ACC112 (cell line): ENCODE measurements around the gene SLC28A1.

Experiments used
- H2AFZ ChIP-seq: fragments of 200-600 bp; sonication (generic); one replicate; pipeline ENCODE4 v1.6.0; 2017; ENCODE audit warnings: antibody characterized with exemption, low read length; ENCODE audit not compliant: unreplicated experiment
- H3K27ac ChIP-seq: fragments of 200-600 bp; sonication (generic); 2 replicates; pipeline ENCODE4 v1.5.1; 2014; ENCODE audit warnings: low read depth, mild to moderate bottlenecking, antibody characterized with exemption, low read length, moderate library complexity
- H3K27me3 ChIP-seq: fragments of 200-600 bp; sonication (generic); 2 replicates; pipeline ENCODE4 v1.6.1; 2014; ENCODE audit warnings: mild to moderate bottlenecking, antibody characterized with exemption, low read length, moderate library complexity, mixed read lengths; ENCODE audit not compliant: insufficient read depth
- H3K36me3 ChIP-seq: fragments of 200-600 bp; sonication (generic); 2 replicates; pipeline ENCODE4 v1.6.1; 2016; ENCODE audit warnings: mild to moderate bottlenecking, antibody characterized with exemption, low read length, moderate library complexity, mixed read lengths; ENCODE audit not compliant: insufficient read depth
- H3K4me1 ChIP-seq: fragments of 200-600 bp; sonication (generic); one replicate; pipeline ENCODE4 v1.6.1; 2016; ENCODE audit warnings: low read length, mixed read lengths; ENCODE audit not compliant: insufficient read depth, unreplicated experiment, control insufficient read depth
- H3K4me3 ChIP-seq: fragments of 200-600 bp; sonication (generic); 2 replicates; pipeline ENCODE4 v1.5.1; 2014; ENCODE audit warnings: mild to moderate bottlenecking, low read depth, low read length
- H3K79me2 ChIP-seq: fragments of 200-600 bp; sonication (generic); one replicate; pipeline ENCODE4 v1.6.0; 2016; ENCODE audit warnings: low read length; ENCODE audit not compliant: control insufficient read depth, unreplicated experiment, insufficient read depth

The SLC28A1 gene

DNA sequence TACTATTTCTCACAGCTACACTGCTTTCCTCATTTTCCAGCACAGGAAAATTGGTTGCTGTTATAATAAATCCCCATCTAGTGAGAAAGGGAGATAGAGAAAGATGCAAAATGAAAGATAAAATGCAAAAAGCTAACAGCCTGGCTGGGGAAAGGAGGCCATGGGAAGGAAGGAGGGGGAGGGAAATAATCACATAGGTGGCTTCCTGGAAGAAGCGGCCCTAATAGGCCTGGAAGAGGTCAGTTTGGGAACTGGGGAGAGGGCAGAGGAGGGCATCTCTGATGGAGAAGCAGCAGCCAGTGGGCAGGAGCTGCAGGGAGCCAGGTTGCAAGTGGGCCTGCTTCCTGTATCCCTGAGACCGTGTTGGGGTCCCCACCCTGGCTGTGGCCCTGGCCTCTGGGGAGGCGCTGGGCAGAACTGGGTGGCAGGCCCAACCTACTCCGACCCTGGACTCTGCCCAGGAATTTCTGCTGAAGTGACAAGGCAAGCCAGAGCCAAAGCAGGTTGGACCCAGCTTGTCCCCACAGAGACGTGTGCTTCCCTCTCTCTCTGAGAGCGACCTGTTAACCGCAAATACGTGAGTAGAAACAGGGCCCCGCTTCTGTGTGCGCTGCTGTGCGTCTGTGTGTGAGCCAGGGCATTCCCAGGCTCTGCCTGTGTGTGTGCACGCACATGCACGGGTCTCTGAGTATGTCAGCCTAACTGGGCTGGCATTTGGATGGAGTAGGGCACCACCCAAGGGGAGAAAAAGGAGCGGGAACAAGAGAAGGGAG, 1.9 kb downstream of the SLC28A1 start:
- Histone ChIP-seq H3K36me3 (no peaks in the 10 kb centered on the region), H3K4me1 (no peaks in the 10 kb centered on the region), H2AFZ (no peak overlapping the region), H3K27ac (no peak overlapping the region), H3K4me3 (no peak overlapping the region), H3K79me2 (no peaks in the 10 kb centered on the region), H3K27me3 (no peaks in the 10 kb centered on the region)

DNA sequence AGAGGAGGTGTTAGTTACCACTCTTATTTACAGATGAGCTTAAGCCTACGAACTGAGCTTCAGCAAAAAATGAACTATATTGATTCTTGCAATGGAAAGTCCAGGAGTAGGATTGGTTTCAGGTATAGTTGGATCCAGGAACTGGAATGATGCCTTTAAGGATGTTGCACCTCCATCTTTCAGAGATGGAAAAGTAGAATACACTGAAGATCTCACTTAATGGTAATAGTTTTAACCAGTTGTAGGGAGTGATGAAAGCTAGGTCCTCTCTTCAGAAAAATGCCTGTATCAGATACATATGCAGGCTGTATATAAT, 2.5 kb downstream of the SLC28A1 start:
- Histone ChIP-seq H3K36me3 (no peaks in the 10 kb centered on the region), H3K4me3 (no peak overlapping the region), H3K27ac (no peak overlapping the region), H3K79me2 (no peaks in the 10 kb centered on the region), H3K4me1 (no peaks in the 10 kb centered on the region), H2AFZ (no peak overlapping the region), H3K27me3 (no peaks in the 10 kb centered on the region)

DNA sequence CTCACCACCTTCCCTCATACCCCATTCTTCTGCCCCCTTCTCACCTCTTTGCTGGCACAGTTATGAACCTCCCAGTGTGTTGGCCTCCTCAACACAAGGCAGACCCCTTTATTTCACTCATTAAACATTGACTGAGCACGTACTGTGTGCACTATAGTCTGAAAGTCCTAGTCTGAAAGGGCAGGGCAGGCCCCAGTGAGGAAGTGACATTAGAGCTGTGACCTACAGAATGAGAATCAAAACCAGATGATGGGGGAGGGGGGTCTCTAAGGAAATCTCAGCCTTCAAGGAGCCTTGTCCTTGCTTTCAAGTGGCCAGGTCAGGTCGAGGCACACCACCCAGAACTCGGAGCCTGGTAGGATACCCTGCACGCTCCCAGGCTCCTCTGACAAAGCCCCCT, 3.5 kb downstream of the SLC28A1 start:
- Histone ChIP-seq H3K4me3 (no peak overlapping the region), H3K27ac (no peak overlapping the region), H3K79me2 (no peaks in the 10 kb centered on the region), H3K4me1 (no peaks in the 10 kb centered on the region), H3K27me3 (no peaks in the 10 kb centered on the region), H3K36me3 (no peaks in the 10 kb centered on the region), H2AFZ (no peak overlapping the region)

DNA sequence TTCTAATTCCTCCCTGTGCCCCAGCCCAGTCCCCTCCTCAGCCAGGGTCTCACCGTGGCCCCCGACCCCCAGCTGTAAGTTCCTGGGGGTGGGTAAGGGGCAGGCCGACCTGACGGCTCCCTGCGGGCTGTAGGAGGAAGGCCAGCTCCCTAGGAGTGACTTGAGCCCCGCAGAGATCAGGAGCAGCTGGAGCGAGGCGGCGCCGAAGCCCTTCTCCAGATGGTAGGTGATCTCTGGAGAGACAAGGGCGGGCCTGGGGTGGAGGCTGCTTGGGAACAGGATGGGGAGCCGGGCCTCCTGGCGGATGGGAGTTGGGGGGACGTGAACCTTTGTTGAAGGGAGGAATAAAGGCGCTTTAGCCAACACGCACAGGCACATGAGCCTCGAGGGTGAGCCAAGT, 4.2 kb downstream of the SLC28A1 start:
- Histone ChIP-seq H3K4me3 (no peak overlapping the region), H3K27ac (no peak overlapping the region), H3K36me3 (no peaks in the 10 kb centered on the region), H2AFZ (no peak overlapping the region), H3K79me2 (no peaks in the 10 kb centered on the region), H3K4me1 (no peaks in the 10 kb centered on the region), H3K27me3 (no peaks in the 10 kb centered on the region)

DNA sequence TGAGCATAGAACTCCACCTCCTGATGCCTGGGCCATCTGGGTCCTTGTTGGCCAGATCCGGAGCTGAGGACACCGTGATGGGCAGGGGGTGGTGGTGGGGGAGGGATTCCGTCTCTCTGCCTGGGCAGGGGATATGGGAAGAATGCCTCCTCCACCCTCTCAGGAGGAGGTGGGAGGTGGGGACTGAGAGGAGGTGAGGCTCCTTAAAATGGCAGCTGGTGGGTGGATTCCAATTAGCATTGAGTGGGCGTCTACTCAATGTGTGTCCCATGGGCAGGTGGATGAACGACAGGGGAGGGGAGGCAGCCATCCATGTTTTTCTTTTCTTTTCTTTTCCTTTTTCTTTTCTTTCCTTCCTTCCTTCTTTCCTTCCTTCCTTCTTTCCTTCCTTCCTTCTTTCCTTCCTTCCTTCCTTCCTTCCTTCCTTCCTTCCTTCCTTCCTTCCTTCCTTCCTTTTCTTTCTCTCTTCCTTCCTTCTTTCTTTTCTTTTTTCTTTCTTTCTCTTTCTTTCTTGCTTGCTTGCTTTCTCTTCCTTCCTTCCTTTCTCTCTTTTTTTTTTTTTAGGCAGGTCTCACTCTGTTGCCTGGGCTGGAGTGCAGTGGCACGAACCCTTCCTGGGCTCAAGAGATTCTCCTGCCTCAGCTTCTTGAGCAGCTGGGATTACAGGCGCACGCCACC, 5.0 kb downstream of the SLC28A1 start:
- no peak overlapping the region for H2AFZ ChIP-seq
- H3K79me2 ChIP-seq = no peaks in the 10 kb centered on the region
- H3K27ac ChIP-seq = no peak overlapping the region
- no peak overlapping the region for H3K4me3 ChIP-seq
- H3K27me3 ChIP-seq = no peaks in the 10 kb centered on the region
- H3K36me3 ChIP-seq = no peaks in the 10 kb centered on the region
- H3K4me1 ChIP-seq = no peaks in the 10 kb centered on the region

DNA sequence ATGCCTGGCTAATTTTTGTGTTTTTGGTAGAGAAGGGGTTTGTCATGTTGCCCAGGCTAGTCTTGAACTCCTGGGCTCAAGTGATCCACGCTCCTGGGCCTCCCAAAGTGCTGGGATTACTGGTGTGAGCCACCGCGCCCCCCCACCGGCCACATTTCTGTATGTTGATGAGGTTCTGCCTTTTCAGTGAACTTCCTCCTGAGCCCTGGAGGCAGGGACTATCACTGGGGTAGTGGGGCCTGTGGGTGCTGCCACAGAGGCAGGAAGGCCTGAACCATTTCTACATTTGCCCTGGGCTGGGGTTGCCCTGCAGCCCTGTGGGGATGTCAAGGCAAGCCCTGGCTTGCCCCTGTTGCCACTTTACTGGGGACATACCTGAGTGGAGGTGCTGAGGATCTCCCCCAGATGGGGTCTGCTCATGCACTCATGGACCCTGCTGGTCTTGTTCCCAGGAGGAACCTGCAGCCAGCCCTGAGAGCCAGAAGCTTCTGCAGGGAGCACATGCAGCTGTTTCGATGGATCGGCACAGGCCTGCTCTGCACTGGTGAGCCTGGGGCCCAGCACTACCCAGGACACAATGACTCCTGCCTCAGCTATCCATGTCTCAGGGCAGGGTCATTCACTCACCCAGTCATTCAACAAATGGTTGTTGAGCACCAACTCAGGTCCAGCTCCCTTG, 5.7 kb downstream of the SLC28A1 start:
- Histone ChIP-seq H3K36me3 (no peaks in the 10 kb centered on the region), H3K27me3 (no peaks in the 10 kb centered on the region), H3K4me1 (no peaks in the 10 kb centered on the region), H3K27ac (no peak overlapping the region), H2AFZ (no peak overlapping the region), H3K4me3 (no peak overlapping the region), H3K79me2 (no peaks in the 10 kb centered on the region)

DNA sequence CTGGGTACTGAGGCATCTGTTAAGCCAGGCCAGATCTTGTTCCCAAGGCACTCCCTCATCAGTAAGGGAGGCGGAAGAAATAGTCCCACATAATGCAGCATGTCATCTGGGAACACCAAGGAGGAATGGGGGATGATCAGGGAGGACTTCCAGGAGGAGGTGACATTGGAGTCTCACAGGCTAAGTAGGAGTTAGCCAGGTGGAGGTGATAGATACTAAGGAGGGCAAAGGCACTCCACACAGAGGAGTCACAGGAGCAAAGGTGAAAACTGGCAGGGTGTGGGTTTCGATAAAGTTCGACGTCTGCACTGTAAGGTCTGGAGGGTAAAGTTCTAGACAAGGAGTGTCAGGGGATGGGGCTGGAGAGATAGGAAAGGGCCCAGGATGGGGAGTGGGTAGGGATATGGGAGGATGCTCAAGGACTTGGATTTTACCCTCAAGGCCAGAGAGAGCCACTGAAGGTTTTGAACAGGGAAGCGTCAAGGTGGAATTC, 6.3 kb downstream of the SLC28A1 start:
- Histone ChIP-seq H3K79me2 (no peaks in the 10 kb centered on the region), H3K36me3 (no peaks in the 10 kb centered on the region), H2AFZ (no peak overlapping the region), H3K27ac (no peak overlapping the region), H3K4me3 (no peak overlapping the region), H3K4me1 (no peaks in the 10 kb centered on the region), H3K27me3 (no peaks in the 10 kb centered on the region)

DNA sequence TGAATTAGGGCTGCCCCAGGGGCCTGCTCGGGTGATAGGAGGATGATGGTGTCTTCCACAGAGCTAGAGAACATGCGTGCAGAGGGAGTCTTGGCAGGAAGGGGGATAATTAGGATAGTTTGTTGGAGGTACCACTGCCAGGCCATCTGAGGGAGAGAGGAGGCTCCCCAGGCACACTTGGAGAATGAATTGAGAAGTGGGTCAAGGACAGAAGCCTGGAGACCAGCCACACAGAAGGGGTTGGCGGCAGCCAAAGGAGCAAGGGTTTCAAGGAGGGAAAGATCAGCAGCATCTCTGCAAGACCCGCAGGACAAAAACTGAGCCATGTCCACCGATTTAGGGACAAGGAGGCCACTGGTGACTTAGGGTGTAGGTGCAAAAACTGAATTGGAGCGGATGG, 6.9 kb downstream of the SLC28A1 start:
- Histone ChIP-seq H3K4me1 (no peaks in the 10 kb centered on the region), H3K27ac (no peak overlapping the region), H3K36me3 (no peaks in the 10 kb centered on the region), H2AFZ (no peak overlapping the region), H3K27me3 (no peaks in the 10 kb centered on the region), H3K4me3 (no peak overlapping the region), H3K79me2 (no peaks in the 10 kb centered on the region)

DNA sequence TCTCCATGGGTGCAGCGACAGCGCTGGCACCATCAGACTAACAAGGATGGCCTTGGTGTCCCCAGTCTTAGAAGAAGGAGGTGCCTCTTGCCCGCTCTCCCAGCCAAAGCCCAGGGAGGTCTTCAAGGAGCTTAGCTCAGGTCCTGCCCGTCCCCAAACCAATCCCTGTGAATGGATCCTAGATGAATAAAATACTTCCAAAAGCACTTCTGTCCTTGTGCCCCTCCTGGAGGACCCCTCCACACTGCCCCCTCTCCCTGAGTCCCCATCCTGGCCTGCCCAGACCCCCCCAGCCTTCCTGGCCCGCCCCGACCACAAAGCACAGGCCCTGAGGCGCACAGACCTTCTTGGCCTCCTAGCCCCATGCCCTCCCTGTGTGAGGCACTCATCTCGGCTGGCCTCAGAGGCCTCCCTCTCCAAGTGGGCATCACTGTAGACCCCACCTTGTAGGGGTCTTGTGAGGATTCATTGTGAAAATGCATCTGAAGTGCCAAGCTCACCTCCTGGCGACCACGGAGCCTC, 8.4 kb downstream of the SLC28A1 start:
- H3K79me2 ChIP-seq = no peaks in the 10 kb centered on the region
- no peak overlapping the region for H2AFZ ChIP-seq

DNA sequence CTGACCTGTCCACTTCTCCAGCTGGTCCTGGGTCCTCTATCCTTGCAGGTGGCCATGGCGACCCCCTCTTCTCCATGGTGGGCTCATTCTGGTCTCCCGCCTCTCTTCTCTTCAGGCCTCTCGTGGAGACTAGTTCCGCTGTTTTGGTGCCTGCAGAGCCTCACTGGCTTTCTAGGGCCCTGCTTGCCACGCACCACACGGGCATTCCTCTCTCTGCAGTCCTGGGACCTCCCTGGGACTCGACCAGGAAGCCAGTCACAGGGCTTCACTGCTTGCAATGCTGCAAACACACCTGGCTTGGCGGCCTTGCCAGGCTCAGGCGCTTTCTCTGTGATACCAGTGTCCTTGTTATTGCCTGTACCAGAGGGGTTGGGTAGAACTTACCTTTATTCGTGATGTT, 9.1 kb downstream of the SLC28A1 start:
- Histone ChIP-seq H3K79me2 (no peaks in the 10 kb centered on the region), H2AFZ (no peak overlapping the region), H3K4me3 (no peak overlapping the region), H3K27ac (no peak overlapping the region), H3K27me3 (no peaks in the 10 kb centered on the region), H3K4me1 (no peaks in the 10 kb centered on the region), H3K36me3 (no peaks in the 10 kb centered on the region)

More for the DNA sequence above, 8.4 kb downstream of the SLC28A1 start:
- Histone ChIP-seq H3K27ac (no peak overlapping the region), H3K4me3 (no peak overlapping the region), H3K36me3 (no peaks in the 10 kb centered on the region), H3K4me1 (no peaks in the 10 kb centered on the region), H3K27me3 (no peaks in the 10 kb centered on the region)
